HepG2 (cell line): ENCODE results near the gene EIF4G3. TPM values are rescaled to one million over a fixed set of nuclear protein-coding genes. Genes with fewer than 3 reads are reported as not detected.

Experiments used
- KLF13 ChIP-seq: sonication (generic); formaldehyde crosslinking; IDR thresholded peaks from 2 replicates; pipeline ENCODE4 v1.4.0; 2020; ENCODE audit warnings: mild to moderate bottlenecking, missing genetic modification reagents
- MEIS2 ChIP-seq: sonication (generic); formaldehyde crosslinking; IDR thresholded peaks from 2 replicates; pipeline ENCODE4 v1.9.0; 2021; ENCODE audit warnings: mild to moderate bottlenecking, missing genetic modification reagents
- PCBP1 ChIP-seq: fragments of 200-400 bp; formaldehyde crosslinking; IDR thresholded peaks from 2 replicates; pipeline ENCODE4 v1.6.1; 2017; ENCODE audit warnings: mild to moderate bottlenecking, low read depth, low read length, borderline replicate concordance
- ZNF101 ChIP-seq: sonication (generic); formaldehyde crosslinking; IDR thresholded peaks from 2 replicates; pipeline ENCODE4 v1.4.0; 2020; ENCODE audit warnings: mild to moderate bottlenecking, low read depth, missing genetic modification reagents, borderline replicate concordance
- ZNF12 ChIP-seq: sonication (generic); formaldehyde crosslinking; IDR thresholded peaks from 2 replicates; pipeline ENCODE4 v1.5.0; 2020; ENCODE audit warnings: missing genetic modification reagents
- ZNF781 ChIP-seq: sonication (generic); formaldehyde crosslinking; IDR thresholded peaks from 2 replicates; pipeline ENCODE4 v1.5.1; 2020; ENCODE audit warnings: borderline replicate concordance, mild to moderate bottlenecking, missing genetic modification reagents; ENCODE audit errors: not compliant biosample characterization
- ZNF891 ChIP-seq: sonication (generic); formaldehyde crosslinking; IDR thresholded peaks from 2 replicates; pipeline ENCODE4 v1.5.0; 2020; ENCODE audit warnings: mild to moderate bottlenecking, missing genetic modification reagents
- polyA plus RNA-seq, 8 experiments: library from polyadenylated mRNA; depleted of rRNA in 3 of 8; stranded (reverse) in 7 of 8; unstranded in 1 of 8; fragments of >200 nt; fragmentation: Illumina TruSeq in 4 of 8; extraction: Trizol in 4 of 8; gene quantifications; 2 replicates each; pipeline versions ENCODE4 v1.2.1 to v1.2.3, GENCODE V29; 2011 to 2016; ENCODE audit warnings: low read depth in 4 of 8, missing spikeins in 1 of 8, mixed read lengths in 1 of 8; ENCODE audit not compliant: insufficient read depth in 1 of 8
- total RNA-seq, 5 experiments: library from RNA; depleted of rRNA; stranded (reverse); fragments of >200 nt; fragmentation: Illumina TruSeq; extraction: Trizol; gene quantifications; 2 replicates each; pipeline ENCODE4 v1.2.3, GENCODE V29; 2016; ENCODE audit warnings: low read depth in 1 of 5
- TF ChIP-seq, protein P1 (sequence below), 2 experiments: fragments of 450-650 bp in 1 of 2; sonication (generic) in 1 of 2; formaldehyde crosslinking in 1 of 2; IDR thresholded peaks; 2 replicates each; pipeline versions ENCODE4 v1.6.1 to v1.8.0; 2016 to 2022; ENCODE audit warnings: antibody characterized with exemption in 1 of 2, mild to moderate bottlenecking in 1 of 2, missing genetic modification reagents in 1 of 2
- TF ChIP-seq, protein P2 (sequence below): sonication (generic); formaldehyde crosslinking; IDR thresholded peaks from 2 replicates; pipeline ENCODE4 v1.9.0; 2022; ENCODE audit warnings: missing genetic modification reagents, mild to moderate bottlenecking, borderline replicate concordance
- TF ChIP-seq, protein P3 (sequence below), 2 experiments: sonication (generic) in 1 of 2; formaldehyde crosslinking in 1 of 2; IDR thresholded peaks; 2 replicates each; pipeline versions ENCODE4 v1.6.1 to v1.9.0; 2014 to 2022; ENCODE audit warnings: antibody characterized with exemption in 1 of 2, borderline replicate concordance in 1 of 2, inconsistent platforms in 1 of 2, low read depth in 1 of 2, missing genetic modification reagents in 1 of 2

EIF4G3 gene
- total and polyA plus RNA-seq, 2 of the 13 experiments (the other 11 are each of a cell fraction or from before 2014, with no cell fraction given): 22.2 to 27.6 TPM

DNA sequence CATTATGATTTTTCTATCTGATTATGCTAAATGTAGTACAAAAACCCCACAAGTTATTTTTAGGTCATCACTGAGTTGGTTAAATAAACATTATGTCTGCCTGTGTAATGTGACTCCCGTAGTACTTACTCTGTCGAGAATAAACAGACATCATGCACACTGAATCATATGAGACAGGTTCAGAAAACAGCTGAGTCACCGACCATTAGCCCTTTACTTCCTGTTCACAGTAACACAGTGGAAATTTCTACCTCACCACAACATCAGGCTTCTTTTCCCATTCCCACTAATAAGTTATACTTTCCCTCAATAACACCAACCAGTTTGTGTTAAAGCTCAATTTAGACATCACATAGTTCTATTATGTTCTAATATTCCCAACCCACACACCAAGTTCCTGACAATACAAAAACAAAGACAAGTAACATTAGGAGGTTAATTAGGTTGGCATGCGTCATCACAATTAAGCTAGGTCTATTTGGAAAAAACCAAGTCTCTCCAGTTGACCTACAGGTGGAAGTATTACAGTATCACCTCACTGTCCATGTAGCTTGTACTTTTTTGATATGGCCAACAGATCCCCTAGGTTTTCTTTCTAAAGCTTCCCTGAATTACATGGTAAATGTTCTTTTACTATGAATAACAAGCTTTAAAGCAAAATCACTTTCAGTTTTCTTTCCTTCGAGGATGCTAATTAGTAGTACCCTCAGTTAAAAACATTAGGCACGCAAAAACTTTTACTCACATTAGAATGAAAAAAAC, 154.2 kb downstream of the EIF4G3 start (continued):
- TF ChIP-seq, protein P1, sequence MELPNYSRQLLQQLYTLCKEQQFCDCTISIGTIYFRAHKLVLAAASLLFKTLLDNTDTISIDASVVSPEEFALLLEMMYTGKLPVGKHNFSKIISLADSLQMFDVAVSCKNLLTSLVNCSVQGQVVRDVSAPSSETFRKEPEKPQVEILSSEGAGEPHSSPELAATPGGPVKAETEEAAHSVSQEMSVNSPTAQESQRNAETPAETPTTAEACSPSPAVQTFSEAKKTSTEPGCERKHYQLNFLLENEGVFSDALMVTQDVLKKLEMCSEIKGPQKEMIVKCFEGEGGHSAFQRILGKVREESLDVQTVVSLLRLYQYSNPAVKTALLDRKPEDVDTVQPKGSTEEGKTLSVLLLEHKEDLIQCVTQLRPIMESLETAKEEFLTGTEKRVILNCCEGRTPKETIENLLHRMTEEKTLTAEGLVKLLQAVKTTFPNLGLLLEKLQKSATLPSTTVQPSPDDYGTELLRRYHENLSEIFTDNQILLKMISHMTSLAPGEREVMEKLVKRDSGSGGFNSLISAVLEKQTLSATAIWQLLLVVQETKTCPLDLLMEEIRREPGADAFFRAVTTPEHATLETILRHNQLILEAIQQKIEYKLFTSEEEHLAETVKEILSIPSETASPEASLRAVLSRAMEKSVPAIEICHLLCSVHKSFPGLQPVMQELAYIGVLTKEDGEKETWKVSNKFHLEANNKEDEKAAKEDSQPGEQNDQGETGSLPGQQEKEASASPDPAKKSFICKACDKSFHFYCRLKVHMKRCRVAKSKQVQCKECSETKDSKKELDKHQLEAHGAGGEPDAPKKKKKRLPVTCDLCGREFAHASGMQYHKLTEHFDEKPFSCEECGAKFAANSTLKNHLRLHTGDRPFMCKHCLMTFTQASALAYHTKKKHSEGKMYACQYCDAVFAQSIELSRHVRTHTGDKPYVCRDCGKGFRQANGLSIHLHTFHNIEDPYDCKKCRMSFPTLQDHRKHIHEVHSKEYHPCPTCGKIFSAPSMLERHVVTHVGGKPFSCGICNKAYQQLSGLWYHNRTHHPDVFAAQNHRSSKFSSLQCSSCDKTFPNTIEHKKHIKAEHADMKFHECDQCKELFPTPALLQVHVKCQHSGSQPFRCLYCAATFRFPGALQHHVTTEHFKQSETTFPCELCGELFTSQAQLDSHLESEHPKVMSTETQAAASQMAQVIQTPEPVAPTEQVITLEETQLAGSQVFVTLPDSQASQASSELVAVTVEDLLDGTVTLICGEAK (IDR thresholded peaks at IDR 0.05): no peak
- TF ChIP-seq, protein P1 (CRISPR knock-in tag; IDR thresholded peaks at IDR 0.05): no peak; the same call in 1 of the 2 replicates
- TF ChIP-seq, protein P2, sequence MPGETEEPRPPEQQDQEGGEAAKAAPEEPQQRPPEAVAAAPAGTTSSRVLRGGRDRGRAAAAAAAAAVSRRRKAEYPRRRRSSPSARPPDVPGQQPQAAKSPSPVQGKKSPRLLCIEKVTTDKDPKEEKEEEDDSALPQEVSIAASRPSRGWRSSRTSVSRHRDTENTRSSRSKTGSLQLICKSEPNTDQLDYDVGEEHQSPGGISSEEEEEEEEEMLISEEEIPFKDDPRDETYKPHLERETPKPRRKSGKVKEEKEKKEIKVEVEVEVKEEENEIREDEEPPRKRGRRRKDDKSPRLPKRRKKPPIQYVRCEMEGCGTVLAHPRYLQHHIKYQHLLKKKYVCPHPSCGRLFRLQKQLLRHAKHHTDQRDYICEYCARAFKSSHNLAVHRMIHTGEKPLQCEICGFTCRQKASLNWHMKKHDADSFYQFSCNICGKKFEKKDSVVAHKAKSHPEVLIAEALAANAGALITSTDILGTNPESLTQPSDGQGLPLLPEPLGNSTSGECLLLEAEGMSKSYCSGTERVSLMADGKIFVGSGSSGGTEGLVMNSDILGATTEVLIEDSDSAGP (CRISPR knock-in tag): no peak
- peak; percentile 88 for TF ChIP-seq ZNF12 (CRISPR knock-in tag)
- TF ChIP-seq, protein P3, sequence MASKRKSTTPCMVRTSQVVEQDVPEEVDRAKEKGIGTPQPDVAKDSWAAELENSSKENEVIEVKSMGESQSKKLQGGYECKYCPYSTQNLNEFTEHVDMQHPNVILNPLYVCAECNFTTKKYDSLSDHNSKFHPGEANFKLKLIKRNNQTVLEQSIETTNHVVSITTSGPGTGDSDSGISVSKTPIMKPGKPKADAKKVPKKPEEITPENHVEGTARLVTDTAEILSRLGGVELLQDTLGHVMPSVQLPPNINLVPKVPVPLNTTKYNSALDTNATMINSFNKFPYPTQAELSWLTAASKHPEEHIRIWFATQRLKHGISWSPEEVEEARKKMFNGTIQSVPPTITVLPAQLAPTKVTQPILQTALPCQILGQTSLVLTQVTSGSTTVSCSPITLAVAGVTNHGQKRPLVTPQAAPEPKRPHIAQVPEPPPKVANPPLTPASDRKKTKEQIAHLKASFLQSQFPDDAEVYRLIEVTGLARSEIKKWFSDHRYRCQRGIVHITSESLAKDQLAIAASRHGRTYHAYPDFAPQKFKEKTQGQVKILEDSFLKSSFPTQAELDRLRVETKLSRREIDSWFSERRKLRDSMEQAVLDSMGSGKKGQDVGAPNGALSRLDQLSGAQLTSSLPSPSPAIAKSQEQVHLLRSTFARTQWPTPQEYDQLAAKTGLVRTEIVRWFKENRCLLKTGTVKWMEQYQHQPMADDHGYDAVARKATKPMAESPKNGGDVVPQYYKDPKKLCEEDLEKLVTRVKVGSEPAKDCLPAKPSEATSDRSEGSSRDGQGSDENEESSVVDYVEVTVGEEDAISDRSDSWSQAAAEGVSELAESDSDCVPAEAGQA (IDR thresholded peaks at IDR 0.05; ENCODE audit: low read depth): no peak
- TF ChIP-seq, protein P3 (CRISPR knock-in tag; IDR thresholded peaks at IDR 0.05; ENCODE audit: borderline replicate concordance): no peak
- TF ChIP-seq ZNF891 (CRISPR knock-in tag): no peak
- no peak for TF ChIP-seq PCBP1
- TF ChIP-seq ZNF781 (CRISPR knock-in tag): no peak
- no peak for TF ChIP-seq MEIS2
- no peak for TF ChIP-seq ZNF101 (CRISPR knock-in tag)
- TF ChIP-seq KLF13 (CRISPR knock-in tag): no peak
